Hematopoietic multipotent progenitor cell (in vitro differentiated cells): ENCODE measurements around the gene CDS1. TPM values are rescaled to one million over a fixed set of nuclear protein-coding genes. Genes with fewer than 3 reads are reported as not detected.
"Not testable (repeated sequence)": the region's sequence is repeated elsewhere in the genome, so short reads cannot be mapped to it uniquely, and the experiment has no call there.

Experiments
- DNase-seq, 3 donors: peaks; one replicate each; pipeline ENCODE4 v3.0.0-alpha.2; 2011 to 2015; ENCODE audit warnings: low read depth in 2 of 3, low spot score in 2 of 3
- total RNA-seq: library from RNA; depleted of rRNA; stranded (reverse); fragments of >200 nt; gene quantifications from one replicate; pipeline ENCODE4 v1.2.3, GENCODE V29; 2012

The CDS1 gene
- total RNA-seq, 1 donor: under 0.01 TPM

GRCh38 chr4:84669201-84669600 lies 86.3 kb downstream of the CDS1 start:
- no peak for DNase-seq

GRCh38 chr4:84672177-84672576 lies 89.2 kb downstream of the CDS1 start:
- DNase-seq: no peak

- DNase-seq: no peak
Observed at GRCh38 chr4:84673475-84674240, 90.7 kb downstream of the CDS1 start.

- DNase-seq: no peak
Observed at GRCh38 chr4:84677093-84677492, 94.2 kb downstream of the CDS1 start.

- no peak for DNase-seq
Observed at GRCh38 chr4:84677995-84678394, 95.1 kb downstream of the CDS1 start.

GRCh38 chr4:84678976-84679744 lies 96.2 kb downstream of the CDS1 start:
- DNase-seq: no peak

- DNase-seq: no peak
Observed at GRCh38 chr4:84680956-84681355, 98.0 kb downstream of the CDS1 start.

GRCh38 chr4:84681486-84682274 lies 98.8 kb downstream of the CDS1 start:
- peak in 1 of 3 donors; percentile 6 for DNase-seq

- DNase-seq: not testable (repeated sequence)
Observed at GRCh38 chr4:84682661-84683060, 99.7 kb downstream of the CDS1 start.

GRCh38 chr4:84683064-84683850 lies 100.3 kb downstream of the CDS1 start:
- no peak for DNase-seq

- no peak for DNase-seq
Observed at GRCh38 chr4:84684361-84684760, 101.4 kb downstream of the CDS1 start.

GRCh38 chr4:84685105-84685504 lies 102.2 kb downstream of the CDS1 start:
- no peak for DNase-seq

- DNase-seq: no peak
Observed at GRCh38 chr4:84688605-84689004, 105.7 kb downstream of the CDS1 start.

- DNase-seq: no peak
Observed at GRCh38 chr4:84689197-84689596, 106.3 kb downstream of the CDS1 start.

GRCh38 chr4:84690481-84690880 lies 107.6 kb downstream of the CDS1 start:
- DNase-seq: no peak

- DNase-seq: peak in 1 of 3 donors; percentile 1
Observed at GRCh38 chr4:84691170-84691691, 108.3 kb downstream of the CDS1 start.

GRCh38 chr4:84691800-84692199 lies 108.9 kb downstream of the CDS1 start:
- DNase-seq: no peak

GRCh38 chr4:84697159-84697558 lies 114.2 kb downstream of the CDS1 start:
- DNase-seq: no peak

- no peak for DNase-seq
Observed at GRCh38 chr4:84697615-84698201, 114.8 kb downstream of the CDS1 start.
